Osteoblast (primary cell): ENCODE measurements around the gene POLR2L. TPM values are rescaled to one million over a fixed set of nuclear protein-coding genes. Genes with fewer than 3 reads are reported as not detected.

Experiments used
- DNase-seq: peaks from one replicate; pipeline ENCODE4 v3.0.0; 2011; ENCODE audit warnings: low spot score, mixed read lengths; ENCODE audit not compliant: insufficient read length; ENCODE audit errors: missing footprints
- H2AFZ ChIP-seq: 2 replicates; pipeline ENCODE4 v1.6.0; 2011; ENCODE audit warnings: mild to moderate bottlenecking, low read length
- H3K27ac ChIP-seq: 2 replicates; pipeline ENCODE4 v1.5.1; 2011; ENCODE audit warnings: mild to moderate bottlenecking, low read depth, low read length, moderate library complexity
- H3K27me3 ChIP-seq: 2 replicates; pipeline ENCODE4 v1.6.0; 2012; ENCODE audit warnings: mild to moderate bottlenecking, control low read depth, inconsistent platforms, low read length, moderate library complexity; ENCODE audit not compliant: insufficient read depth
- H3K36me3 ChIP-seq: 2 replicates; pipeline ENCODE4 v1.5.1; 2011; ENCODE audit warnings: mild to moderate bottlenecking, low read length, control low read depth, moderate library complexity; ENCODE audit not compliant: insufficient read depth
- H3K4me1 ChIP-seq: 2 replicates; pipeline ENCODE4 v1.5.1; 2011; ENCODE audit warnings: mild to moderate bottlenecking, low read length, control low read depth, moderate library complexity; ENCODE audit not compliant: insufficient read depth
- H3K4me2 ChIP-seq: 2 replicates; pipeline ENCODE4 v1.6.0; 2011; ENCODE audit warnings: mild to moderate bottlenecking, low read length; ENCODE audit not compliant: insufficient read depth
- H3K4me3 ChIP-seq: fragments of 200-600 bp; sonication (generic); 3 replicates; pipeline ENCODE4 v1.5.1; 2012; ENCODE audit warnings: mild to moderate bottlenecking, low read length, inconsistent platforms; ENCODE audit not compliant: insufficient read depth
- H3K79me2 ChIP-seq: 2 replicates; pipeline ENCODE4 v1.6.0; 2012; ENCODE audit warnings: mild to moderate bottlenecking, low read length, control low read depth, inconsistent platforms; ENCODE audit not compliant: insufficient read depth
- H3K9me3 ChIP-seq: 2 replicates; pipeline ENCODE4 v1.5.1; 2011; ENCODE audit warnings: low read depth, low read length, control low read depth
- H4K20me1 ChIP-seq: 2 replicates; pipeline ENCODE4 v1.6.0; 2012; ENCODE audit warnings: mild to moderate bottlenecking, low read length, control low read depth; ENCODE audit not compliant: insufficient read depth
- CTCF ChIP-seq: IDR thresholded peaks from 2 replicates; pipeline ENCODE4 v1.5.1; 2011; ENCODE audit warnings: mild to moderate bottlenecking, low read depth, low read length, moderate library complexity; ENCODE audit errors: extremely low read depth
- total RNA-seq: library from RNA; depleted of rRNA; stranded (reverse); fragments of >200 nt; gene quantifications from 2 replicates; pipeline ENCODE4 v1.2.3, GENCODE V29; 2012

The POLR2L gene
- total RNA-seq, 1 donor, result 60.8 TPM

- peaks cover 2% of the 10 kb centered on the region for H4K20me1 ChIP-seq
- H3K27ac ChIP-seq, result no peak overlapping the region
- no peak overlapping the region for H3K4me2 ChIP-seq
- no peaks in the 10 kb centered on the region for H3K27me3 ChIP-seq
- no peaks in the 10 kb centered on the region for H3K4me1 ChIP-seq
- peaks cover 6% of the 10 kb centered on the region for H3K36me3 ChIP-seq
- H3K79me2 ChIP-seq, result no peaks in the 10 kb centered on the region
- H3K9me3 ChIP-seq, result no peaks in the 10 kb centered on the region
- no peak overlapping the region for H3K4me3 ChIP-seq
- no peak for DNase-seq
- no peak for TF ChIP-seq CTCF
- no peak overlapping the region for H2AFZ ChIP-seq
These were observed 46.9 kb upstream of the POLR2L start for GRCh38 chr11:889257-889656.

GRCh38 chr11:888310-889212, 46.2 kb upstream of the POLR2L start:
- Histone ChIP-seq H3K9me3 (no peaks in the 10 kb centered on the region), H3K27ac (no peak overlapping the region), H3K4me2 (no peak overlapping the region), H3K4me3 (no peak overlapping the region), H3K27me3 (no peaks in the 10 kb centered on the region), H3K36me3 (peaks cover 6% of the 10 kb centered on the region), H3K4me1 (no peaks in the 10 kb centered on the region), H4K20me1 (peaks cover 2% of the 10 kb centered on the region), H2AFZ (no peak overlapping the region), H3K79me2 (no peaks in the 10 kb centered on the region)
- no peak for DNase-seq
- no peak for TF ChIP-seq CTCF

GRCh38 chr11:887589-887988, 45.3 kb upstream of the POLR2L start:
- Histone ChIP-seq H4K20me1 (peaks cover 2% of the 10 kb centered on the region), H3K4me1 (no peaks in the 10 kb centered on the region), H3K27ac (no peak overlapping the region), H3K36me3 (peaks cover 6% of the 10 kb centered on the region), H3K4me3 (no peak overlapping the region), H3K27me3 (no peaks in the 10 kb centered on the region), H3K79me2 (no peaks in the 10 kb centered on the region), H3K4me2 (no peak overlapping the region), H2AFZ (no peak overlapping the region), H3K9me3 (no peaks in the 10 kb centered on the region)
- TF ChIP-seq CTCF, result no peak
- DNase-seq, result no peak

- Histone ChIP-seq H3K4me2 (no peak overlapping the region), H3K27me3 (no peaks in the 10 kb centered on the region), H3K79me2 (no peaks in the 10 kb centered on the region), H4K20me1 (peaks cover 2% of the 10 kb centered on the region), H3K4me1 (no peaks in the 10 kb centered on the region), H3K27ac (no peak overlapping the region), H2AFZ (no peak overlapping the region), H3K36me3 (peaks cover 6% of the 10 kb centered on the region), H3K9me3 (no peaks in the 10 kb centered on the region), H3K4me3 (no peak overlapping the region)
- DNase-seq, result no peak
- no peak for TF ChIP-seq CTCF
These were observed 44.2 kb upstream of the POLR2L start for GRCh38 chr11:886568-886967.
